GM18505 (cell line): Measurements from ENCODE around the gene PLA2G4F.

ENCODE experiments used
- ATAC-seq: cut with Tn5 transposase; IDR thresholded peaks from one replicate; pipeline ENCODE4 v1.9.1; 2021; ENCODE audit not compliant: unreplicated experiment
- POLR2A ChIP-seq: IDR thresholded peaks from 4 replicates; pipeline ENCODE4 v1.6.1; 2011; ENCODE audit warnings: borderline replicate concordance; ENCODE audit not compliant: insufficient read depth, insufficient read length; ENCODE audit errors: extremely low read depth

Gene PLA2G4F

DNA sequence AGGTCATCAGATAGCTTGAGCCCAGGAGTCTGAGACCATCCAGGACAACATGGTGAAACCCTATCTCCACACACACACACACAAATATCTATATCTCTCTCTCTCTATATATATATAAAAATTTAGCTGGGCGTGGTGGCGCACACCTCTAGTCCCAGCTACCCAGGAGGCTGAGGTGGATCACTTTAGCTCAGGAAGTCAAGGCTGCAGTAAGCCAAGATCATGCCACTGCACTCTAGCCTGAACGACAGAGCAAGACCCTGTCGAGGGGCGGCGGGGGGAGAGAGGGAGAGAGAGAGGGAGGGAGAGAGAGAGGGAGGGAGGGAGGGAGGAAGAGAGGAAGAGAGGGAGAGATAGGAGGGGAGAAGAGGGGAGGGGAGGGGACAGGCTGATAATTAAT, 28.0 kb downstream of the PLA2G4F start:
- no peak for TF ChIP-seq POLR2A
- no peak for ATAC-seq

DNA sequence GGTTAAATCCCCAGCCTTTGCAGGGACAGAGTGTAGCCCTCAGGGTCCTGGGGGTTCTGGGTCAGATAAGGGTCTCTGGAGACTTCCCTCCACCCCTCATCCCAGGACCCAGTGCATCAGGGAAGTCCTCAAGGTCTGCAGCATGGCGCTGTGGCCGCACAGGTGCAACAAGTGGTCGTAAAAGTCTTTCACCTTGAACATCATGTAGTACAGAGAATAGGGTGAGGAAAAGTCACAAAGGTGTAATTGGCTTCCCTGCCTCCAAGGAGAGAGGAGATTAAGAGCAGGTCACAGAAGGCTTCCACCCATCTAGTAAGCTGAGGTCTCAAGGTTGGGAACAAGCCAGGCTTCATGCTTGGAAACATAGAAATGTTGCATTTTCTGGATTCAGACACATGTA, 32.9 kb downstream of the PLA2G4F start:
- ATAC-seq: no peak
- TF ChIP-seq POLR2A: no peak

DNA sequence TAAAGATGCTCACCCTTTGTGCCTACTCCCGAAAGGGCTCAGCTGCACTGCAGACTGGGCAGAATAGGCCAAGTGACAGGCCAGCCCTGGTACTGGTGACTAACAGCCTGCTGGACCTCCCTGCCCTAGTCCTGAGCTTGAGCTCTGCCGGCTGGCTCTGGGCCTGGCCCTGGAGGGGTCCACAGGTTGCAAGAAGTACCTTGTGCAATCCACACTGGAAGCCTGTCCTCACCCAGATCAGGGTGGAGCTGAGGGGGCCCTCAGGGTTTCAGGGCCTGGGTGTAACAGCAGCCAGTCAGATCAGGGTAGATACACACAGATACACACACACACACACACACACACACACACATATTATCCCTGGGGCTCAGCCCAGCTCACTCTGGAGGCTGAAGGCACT, 34.8 kb downstream of the PLA2G4F start:
- no peak for ATAC-seq
- TF ChIP-seq POLR2A: no peak

DNA sequence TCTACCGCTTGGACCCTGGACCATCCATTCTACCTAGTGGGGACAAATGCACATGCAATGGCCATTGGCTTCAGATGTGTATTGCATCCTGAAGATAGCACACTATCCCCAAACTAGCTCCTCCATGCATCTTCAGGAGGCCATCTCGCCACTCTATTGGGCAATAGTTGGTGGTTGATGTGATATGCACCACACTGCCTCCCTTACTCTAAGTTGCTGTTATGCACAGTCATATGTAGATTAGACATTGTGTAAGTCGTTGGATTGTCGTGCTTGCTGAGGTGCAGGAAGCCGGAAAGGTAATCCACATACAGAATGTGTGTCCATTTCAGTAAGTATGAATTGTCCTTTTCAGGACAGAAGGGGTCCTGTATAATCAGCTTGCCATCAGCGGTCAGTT, 35.4 kb downstream of the PLA2G4F start:
- TF ChIP-seq POLR2A: no peak
- no peak for ATAC-seq

DNA sequence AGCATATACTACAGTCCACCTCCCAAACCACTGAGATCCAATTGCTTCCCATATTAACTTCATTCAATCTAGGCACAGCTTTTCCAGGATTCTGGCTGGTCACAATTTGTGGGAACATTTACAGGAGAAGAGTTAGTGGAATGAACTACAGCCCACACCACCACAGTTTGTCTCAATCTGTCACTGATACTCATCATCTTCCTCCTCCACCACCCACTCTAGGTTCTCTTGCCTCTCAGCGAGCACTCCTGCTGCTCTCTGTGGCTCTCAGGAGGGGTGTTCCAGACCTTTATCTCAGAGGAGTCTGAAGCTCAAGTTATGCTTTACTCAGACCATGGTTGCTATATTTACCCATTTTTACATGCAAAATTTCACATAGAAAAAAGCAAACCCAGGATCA, 36.2 kb downstream of the PLA2G4F start:
- no peak for TF ChIP-seq POLR2A
- no peak for ATAC-seq

DNA sequence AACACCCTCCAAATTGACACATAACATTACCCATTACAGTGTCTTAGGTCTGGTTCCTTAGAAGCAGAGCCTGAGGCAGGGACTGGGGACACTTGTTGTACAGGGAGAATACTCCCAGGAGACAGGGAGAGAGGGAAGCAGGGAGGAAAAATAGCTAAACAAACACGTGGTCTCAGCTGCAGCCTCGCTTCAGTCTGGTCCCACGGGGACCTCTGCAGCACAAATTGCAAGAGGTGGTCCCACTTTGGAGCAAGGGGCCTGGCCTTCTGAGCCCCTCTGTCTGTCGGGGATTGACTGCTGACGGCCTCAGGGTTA, 37.0 kb downstream of the PLA2G4F start:
- TF ChIP-seq POLR2A: no peak
- no peak for ATAC-seq

DNA sequence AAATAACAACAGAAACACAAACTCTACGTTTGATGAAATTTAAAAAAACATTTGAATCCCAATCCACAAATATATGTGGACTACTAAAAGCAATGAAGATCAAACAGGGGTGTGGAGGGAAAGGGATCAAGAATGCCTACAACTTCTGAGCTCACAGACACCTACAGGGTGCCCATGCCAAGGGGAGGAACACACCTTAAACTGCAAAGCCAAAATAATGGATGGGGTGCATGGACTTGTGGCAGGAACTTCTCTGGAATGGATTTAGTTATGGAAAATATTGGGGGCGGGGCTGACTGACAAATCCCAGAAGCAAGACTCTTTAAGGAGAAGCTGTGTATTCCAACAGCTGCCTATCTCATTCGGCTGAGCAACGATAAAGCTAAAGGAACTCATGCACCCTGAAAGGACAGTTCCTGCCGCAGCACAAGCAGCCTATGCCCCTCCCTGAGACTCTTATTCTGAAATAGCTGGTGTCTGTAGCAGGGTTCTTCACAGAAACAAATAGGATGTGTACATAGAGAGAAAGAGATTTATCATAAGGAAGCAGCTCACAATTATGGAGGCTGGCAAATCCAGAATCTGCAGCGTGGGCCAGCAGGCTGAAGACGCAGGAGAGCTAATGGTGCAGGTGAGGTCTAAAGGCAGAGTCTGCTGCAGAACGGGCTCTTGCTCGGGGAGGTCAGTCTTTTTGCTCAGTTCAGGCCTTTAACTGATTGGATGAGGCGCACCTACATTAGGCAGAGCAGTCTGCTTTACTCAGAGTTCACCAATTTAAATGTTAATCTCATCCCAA, 37.6 kb downstream of the PLA2G4F start:
- no peak for TF ChIP-seq POLR2A
- ATAC-seq: no peak

DNA sequence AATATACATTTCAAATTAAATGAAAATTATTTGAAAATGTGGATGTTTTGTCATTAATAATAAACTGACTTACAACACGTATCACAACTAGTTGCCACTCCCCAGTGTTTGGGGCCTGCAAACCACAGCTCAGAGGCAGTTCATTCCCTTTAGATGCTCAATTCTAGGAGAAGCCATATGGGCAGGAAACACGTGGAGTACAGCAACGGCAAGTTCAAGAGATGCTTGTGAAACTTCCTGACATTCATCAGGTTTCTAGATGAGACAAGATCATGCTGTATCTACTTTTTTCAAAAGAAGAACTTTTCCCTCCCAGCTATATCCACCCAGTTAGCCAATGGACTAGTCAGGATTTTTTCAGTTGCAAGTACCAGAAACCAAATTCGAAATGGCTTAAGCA, 44.5 kb downstream of the PLA2G4F start:
- no peak for TF ChIP-seq POLR2A
- no peak for ATAC-seq

DNA sequence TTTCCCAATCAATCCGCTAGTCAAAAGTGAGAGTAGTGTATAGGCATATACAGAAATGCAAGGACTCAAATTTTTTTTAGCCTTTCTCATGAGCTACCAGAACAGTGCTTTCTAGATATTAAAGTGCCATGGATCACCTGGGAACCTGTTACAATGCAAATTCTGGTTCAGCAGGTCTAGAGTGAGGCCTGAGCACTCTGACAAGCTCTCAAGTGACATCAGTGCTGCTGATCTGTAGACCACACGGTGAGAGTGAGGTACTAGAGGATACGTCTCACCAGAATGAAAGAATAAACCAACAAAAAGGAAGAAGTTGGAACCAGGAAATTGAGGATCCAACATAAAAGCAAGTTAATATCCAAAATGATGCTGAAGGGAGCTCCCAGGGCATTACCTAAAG, 46.1 kb downstream of the PLA2G4F start:
- TF ChIP-seq POLR2A: no peak
- no peak for ATAC-seq

DNA sequence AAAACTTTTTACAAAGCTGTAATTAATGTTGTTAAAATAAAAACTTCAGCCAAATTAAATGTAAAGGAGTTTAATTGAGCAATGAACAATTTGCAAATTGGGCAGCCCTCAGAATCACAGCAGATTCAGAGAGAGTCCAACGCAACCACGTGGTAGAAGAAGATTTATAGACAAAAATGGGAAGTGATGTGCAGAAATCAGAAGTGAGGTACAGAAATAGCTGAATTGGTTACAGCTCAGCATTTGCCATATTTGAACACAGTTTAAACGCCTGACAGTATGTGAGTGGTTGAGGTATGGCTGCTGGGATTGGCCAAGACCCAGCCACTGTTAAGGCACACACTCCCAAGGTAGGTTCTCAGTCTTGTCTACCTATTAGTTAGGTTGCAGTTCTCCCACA, 47.6 kb downstream of the PLA2G4F start:
- TF ChIP-seq POLR2A: no peak
- ATAC-seq: no peak

DNA sequence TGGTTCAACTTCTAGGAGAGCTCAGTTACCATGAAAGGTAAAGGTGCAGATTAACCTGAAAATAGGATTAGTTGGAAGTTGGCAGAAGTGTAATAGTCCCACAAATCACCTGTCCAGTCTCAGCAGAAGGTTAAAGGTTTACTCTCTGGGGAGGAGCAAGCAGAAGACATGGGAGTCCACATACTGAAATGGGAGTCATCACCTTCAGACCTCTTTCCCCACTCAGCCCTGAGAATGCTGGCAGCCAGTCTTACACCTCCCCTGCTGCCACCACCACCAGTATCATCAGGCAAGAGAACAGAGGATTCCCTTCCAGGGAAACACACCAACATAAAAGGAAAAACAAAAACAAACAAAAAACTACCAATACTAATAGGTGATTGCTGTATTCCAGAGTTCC, 48.2 kb downstream of the PLA2G4F start:
- no peak for ATAC-seq
- no peak for TF ChIP-seq POLR2A

DNA sequence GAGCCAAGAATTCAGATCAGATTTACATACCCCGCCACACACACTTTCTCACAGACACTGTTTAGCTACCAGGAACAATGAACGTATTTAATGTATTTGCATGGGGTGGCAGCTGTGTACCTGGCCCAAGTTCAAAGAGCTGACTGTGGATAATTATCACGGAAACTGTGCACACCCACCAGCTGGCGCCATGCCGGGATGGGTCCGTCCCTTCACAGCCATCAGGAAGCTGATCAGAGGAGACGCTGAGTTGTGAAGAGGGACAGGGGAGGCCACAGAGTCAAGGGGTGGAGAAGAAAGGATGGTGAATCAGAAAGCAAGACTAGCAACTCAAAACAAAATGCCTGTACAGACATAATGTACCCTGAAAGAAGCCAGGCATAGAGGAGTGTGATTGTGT, 49.0 kb downstream of the PLA2G4F start:
- TF ChIP-seq POLR2A: no peak
- no peak for ATAC-seq

DNA sequence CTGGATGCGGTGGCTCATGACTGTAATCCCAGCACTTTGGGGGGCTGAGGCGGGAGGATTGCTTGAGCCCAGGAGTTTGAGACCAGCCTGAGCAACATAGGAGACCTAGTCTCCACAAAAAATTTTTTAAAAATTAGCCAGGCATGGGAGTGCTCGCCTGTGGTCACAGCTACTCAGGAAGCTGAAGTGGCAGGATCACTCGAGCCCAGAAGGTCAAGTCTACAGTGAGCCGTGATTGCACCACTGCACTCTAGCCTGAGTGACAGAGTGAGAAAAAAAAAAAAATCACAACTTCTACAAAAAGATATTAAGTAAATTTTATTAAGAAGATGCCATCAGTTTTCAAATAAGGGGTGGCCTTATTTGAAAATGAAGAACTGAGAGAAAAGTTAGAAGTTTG, 50.1 kb downstream of the PLA2G4F start:
- ATAC-seq: no peak
- no peak for TF ChIP-seq POLR2A

DNA sequence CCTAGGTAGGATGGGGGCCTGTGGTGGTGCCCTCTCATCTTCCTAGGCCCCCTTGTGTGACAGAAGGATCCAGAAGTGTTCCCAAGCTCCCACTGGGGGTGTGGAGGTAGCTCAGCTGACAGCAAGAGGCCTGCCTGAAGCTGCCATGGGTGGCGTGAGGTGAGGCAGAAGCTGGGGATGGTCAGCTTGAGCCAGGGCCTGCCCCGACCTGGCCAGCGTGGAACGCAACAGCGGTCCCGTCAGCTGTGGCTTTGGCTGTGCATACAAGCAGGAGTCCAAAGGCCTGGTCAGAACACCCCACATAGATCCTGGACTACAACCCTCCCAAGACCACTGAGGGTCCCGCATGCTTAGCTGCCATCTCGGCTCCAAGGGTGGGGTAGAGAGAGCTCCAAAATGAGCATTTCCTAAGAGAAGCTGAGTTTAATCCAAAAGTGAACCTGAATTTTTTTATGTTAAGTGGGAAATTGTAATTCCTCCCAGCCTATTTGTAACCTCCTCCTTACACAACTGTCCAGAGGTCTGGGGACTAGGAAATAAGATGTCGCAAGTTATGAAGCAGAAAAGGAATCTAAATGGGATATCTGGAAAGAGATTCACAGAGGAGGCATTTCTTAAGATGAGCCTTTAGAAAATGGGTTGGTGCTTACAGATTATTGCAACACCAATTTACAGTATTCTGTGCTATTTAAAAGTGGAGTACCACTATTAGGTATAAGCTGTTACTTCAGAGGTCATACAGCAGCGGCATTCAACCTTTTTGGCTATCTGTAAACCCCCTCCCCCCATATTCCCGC, 52.1 kb downstream of the PLA2G4F start:
- no peak for TF ChIP-seq POLR2A
- no peak for ATAC-seq
